Measurements from ENCODE around the gene IFI16. TPM values are rescaled to one million over a fixed set of nuclear protein-coding genes. Genes with fewer than 3 reads are reported as not detected.

Gene IFI16
- total RNA-seq, 1 experiment from 2014 or later = 0.98 TPM

- Histone ChIP-seq H4K20me1 (ENCODE audit: low read length) (no peaks in the 10 kb centered on the region), H3K4me2 (ENCODE audit: low read length) (peak overlapping the region; percentile 75), H3K4me3 (ENCODE audit: low read length) (peak overlapping the region; percentile 61; the same call in 1 of the 2 replicates), H3K27ac (ENCODE audit: low read length) (no peak overlapping the region), H3K9me3 (ENCODE audit: low read length) (no peaks in the 10 kb centered on the region), H2AFZ (ENCODE audit: low read length) (peak overlapping the region; percentile 70), H3K79me2 (ENCODE audit: low read length) (no peaks in the 10 kb centered on the region), H3K9me2 (replicated peaks; ENCODE audit: low read length) (no peaks in the 10 kb centered on the region), H3K36me3 (ENCODE audit: low read depth, low read length) (no peaks in the 10 kb centered on the region), H3K4me1 (ENCODE audit: insufficient read depth, low read length) (peaks cover 14% of the 10 kb centered on the region), H3F3A (ENCODE audit: low read length, unreplicated experiment) (no peaks in the 10 kb centered on the region), H3K9ac (ENCODE audit: low read length) (no peak overlapping the region), H3K27me3 (ENCODE audit: low read length) (no peaks in the 10 kb centered on the region)
- TF ChIP-seq EZH2 (IDR thresholded peaks at IDR 0.05; ENCODE audit: low read length, unreplicated experiment) (no peak), EZH2phosphoT487 (IDR thresholded peaks at IDR 0.05; ENCODE audit: borderline replicate concordance, low read length) (no peak)
- TF ChIP-seq, protein P1, sequence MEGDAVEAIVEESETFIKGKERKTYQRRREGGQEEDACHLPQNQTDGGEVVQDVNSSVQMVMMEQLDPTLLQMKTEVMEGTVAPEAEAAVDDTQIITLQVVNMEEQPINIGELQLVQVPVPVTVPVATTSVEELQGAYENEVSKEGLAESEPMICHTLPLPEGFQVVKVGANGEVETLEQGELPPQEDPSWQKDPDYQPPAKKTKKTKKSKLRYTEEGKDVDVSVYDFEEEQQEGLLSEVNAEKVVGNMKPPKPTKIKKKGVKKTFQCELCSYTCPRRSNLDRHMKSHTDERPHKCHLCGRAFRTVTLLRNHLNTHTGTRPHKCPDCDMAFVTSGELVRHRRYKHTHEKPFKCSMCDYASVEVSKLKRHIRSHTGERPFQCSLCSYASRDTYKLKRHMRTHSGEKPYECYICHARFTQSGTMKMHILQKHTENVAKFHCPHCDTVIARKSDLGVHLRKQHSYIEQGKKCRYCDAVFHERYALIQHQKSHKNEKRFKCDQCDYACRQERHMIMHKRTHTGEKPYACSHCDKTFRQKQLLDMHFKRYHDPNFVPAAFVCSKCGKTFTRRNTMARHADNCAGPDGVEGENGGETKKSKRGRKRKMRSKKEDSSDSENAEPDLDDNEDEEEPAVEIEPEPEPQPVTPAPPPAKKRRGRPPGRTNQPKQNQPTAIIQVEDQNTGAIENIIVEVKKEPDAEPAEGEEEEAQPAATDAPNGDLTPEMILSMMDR (conservative IDR thresholded peaks at IDR 0.05; ENCODE audit: low read depth, low read length) = no peak
- CTCF ChIA-PET = interaction anchor here (0.5 to 0.7 kb wide), 7 partner anchors 14 to 752 kb away, joined by 3 to 8 read pairs (median 3); no protein-coding TSS in a partner anchor
- POLR2A ChIA-PET (ENCODE audit: unreplicated experiment) = interaction anchor here (0.5 kb wide), 1 partner anchor 498 kb away, joined by 5 read pairs; no protein-coding TSS in a partner anchor
- no TSS peak for BruUV-seq (replicated peaks)
- ATAC-seq = peak; percentile 16
- no peak for DNase-seq
- intact Hi-C loops (cut with micrococcal nuclease) = loop anchor here (1.0 to 10.0 kb wide), 5 partner anchors 113 to 795 kb away; no protein-coding TSS in a partner anchor
Observed at GRCh38 chr1:158998037-158998780, 11.5 kb upstream of the IFI16 start.

DNA sequence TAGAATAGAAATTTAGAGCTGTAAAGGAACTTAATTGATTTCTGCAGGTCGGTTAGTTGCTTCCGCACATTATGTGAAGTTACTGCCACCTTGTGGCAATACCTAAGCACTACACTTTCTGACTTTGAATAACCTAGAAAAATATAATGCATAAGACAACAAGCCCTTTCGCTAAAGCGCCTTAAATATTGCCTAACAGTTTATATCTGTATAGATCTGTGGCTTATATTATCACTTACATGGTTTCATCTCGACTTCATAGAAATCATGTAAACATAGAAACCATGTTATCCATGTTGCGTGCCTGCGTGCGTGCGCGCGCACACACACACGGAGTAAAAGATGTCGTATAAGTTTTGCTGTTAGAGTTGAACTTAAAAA lies 10.9 kb upstream of the IFI16 start:
- H2AFZ ChIP-seq (ENCODE audit: low read length) = peak overlapping the region; percentile 70
- ChIA-PET CTCF (interaction anchor here (0.5 to 0.7 kb wide), 7 partner anchors 15 to 752 kb away, joined by 3 to 8 read pairs (median 3); no protein-coding TSS in a partner anchor), POLR2A (ENCODE audit: unreplicated experiment) (interaction anchor here (0.5 kb wide), 1 partner anchor 497 kb away, joined by 5 read pairs; no protein-coding TSS in a partner anchor)
- no peaks in the 10 kb centered on the region for H3K9me3 ChIP-seq (ENCODE audit: low read length)
- peak overlapping the region; percentile 61 for H3K4me3 ChIP-seq (ENCODE audit: low read length)
- H3K9ac ChIP-seq (ENCODE audit: low read length) = no peak overlapping the region; the same call in 1 of the 2 replicates
- H3K27me3 ChIP-seq (ENCODE audit: low read length) = no peaks in the 10 kb centered on the region
- intact Hi-C loops (cut with micrococcal nuclease) = loop anchor here (1.0 to 10.0 kb wide), 5 partner anchors 114 to 795 kb away; no protein-coding TSS in a partner anchor
- H3K9me2 ChIP-seq (replicated peaks; ENCODE audit: low read length) = no peaks in the 10 kb centered on the region
- H3K4me2 ChIP-seq (ENCODE audit: low read length) = peak overlapping the region; percentile 75
- TF ChIP-seq, protein P1 (conservative IDR thresholded peaks at IDR 0.05; ENCODE audit: low read depth, low read length) = peak; percentile 98
- TF ChIP-seq EZH2 (IDR thresholded peaks at IDR 0.05; ENCODE audit: low read length, unreplicated experiment) (no peak), EZH2phosphoT487 (IDR thresholded peaks at IDR 0.05; ENCODE audit: borderline replicate concordance, low read length) (no peak)
- no peaks in the 10 kb centered on the region for H3K36me3 ChIP-seq (ENCODE audit: low read depth, low read length)
- no peak overlapping the region for H3K27ac ChIP-seq (ENCODE audit: low read length)
- DNase-seq (peak; percentile 80), ATAC-seq (peak; percentile 29)
- BruUV-seq (replicated peaks) = no TSS peak
- H4K20me1 ChIP-seq (ENCODE audit: low read length) = no peaks in the 10 kb centered on the region
- H3K4me1 ChIP-seq (ENCODE audit: insufficient read depth, low read length) = peaks cover 14% of the 10 kb centered on the region
- no peaks in the 10 kb centered on the region for H3K79me2 ChIP-seq (ENCODE audit: low read length)
- no peaks in the 10 kb centered on the region for H3F3A ChIP-seq (ENCODE audit: low read length, unreplicated experiment)
